Stimulated activated CD4-positive, alpha-beta T cell treated with anti-CD3 and anti-CD28 coated beads, TNF-alpha, amount 100 ng/mL, for 24 hours (primary cell): ENCODE results near the gene GPR4.
"Not testable (repeated sequence)": the region's sequence is repeated elsewhere in the genome, so short reads cannot be mapped to it uniquely, and the experiment has no call there.

ENCODE experiments used
- DNase-seq, 3 experiments: peaks; one replicate each; pipeline ENCODE4 v3.0.0-alpha.2; 2020; ENCODE audit warnings: low read depth in 3 of 3

The GPR4 gene

GRCh38 chr19:45623984-45624383, 22.0 kb upstream of the GPR4 start:
- no peak for DNase-seq

DNA sequence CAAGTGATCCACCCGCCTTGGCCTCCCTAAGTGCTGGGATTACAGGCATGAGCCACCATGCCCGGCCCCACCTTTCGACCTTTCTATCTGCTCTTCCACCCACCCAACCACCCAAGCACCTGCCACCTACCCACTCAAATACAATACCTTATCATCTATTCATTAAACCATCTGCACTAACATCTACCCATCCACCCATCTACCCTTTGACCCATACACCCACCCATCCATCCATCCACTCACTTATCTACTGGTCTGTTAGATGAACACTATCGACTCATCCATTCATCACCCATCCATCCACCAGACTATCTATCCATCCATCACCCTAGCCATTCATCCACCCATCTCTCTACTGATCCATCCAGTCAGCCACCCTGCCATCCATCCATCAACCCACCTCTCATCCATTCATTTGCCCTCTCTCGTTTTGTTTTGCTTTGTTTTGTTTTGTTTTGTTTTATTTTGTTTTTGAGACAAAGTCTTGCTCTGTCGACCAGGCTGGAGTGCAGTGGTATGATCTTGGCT, 20.0 kb upstream of the GPR4 start:
- no peak for DNase-seq

- no peak for DNase-seq
Measured at GRCh38 chr19:45621389-45621788, 19.4 kb upstream of the GPR4 start.

- no peak for DNase-seq
Measured at GRCh38 chr19:45616704-45617017, 14.6 kb upstream of the GPR4 start.

DNA sequence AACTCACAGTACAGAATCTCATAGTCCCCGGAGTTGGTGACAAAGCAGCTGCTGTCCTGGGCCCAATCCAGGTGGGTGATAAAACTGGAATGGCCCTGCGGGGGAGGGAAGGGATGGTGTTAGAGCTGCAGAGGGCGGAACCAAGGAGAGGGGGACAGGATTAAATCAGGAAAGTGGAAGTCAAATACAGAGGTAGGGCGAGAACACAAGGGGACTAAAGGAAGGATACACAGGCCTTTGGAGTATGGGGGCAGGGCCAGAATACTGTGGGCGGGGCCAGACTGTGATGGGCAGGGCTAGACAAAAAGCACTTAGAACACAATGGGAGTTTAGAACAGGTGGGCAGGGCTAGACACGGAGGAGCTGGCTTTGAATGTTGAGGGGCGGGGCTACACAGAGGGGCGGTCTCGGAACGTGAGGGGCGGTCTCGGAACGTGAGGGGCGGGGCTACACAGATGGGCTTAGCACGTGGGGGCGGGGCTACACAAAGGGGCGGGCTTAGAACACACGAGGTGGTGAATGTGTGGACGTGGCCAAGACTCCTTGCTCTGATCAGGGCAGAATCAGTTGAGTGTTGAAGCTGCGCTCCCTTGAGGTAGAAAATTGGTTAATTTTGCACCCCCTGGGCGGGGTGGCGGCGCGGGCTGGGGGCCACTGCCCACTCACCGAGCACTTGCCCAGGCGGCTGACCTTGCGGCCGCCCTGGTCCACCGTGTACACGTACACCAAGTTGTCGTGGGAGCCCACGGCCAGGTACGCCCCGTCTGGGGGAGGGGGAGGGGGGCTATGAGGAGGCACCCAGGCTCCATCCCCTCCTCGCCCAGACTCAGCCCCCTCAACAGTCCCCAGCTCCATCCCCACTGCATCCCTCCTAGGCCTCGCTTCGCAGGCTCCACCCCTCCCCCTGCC, 14.0 kb upstream of the GPR4 start:
- peak; percentile 51 to 86 (median 65) for DNase-seq

GRCh38 chr19:45615056-45615455, 13.0 kb upstream of the GPR4 start:
- DNase-seq, result not testable (repeated sequence)

DNA sequence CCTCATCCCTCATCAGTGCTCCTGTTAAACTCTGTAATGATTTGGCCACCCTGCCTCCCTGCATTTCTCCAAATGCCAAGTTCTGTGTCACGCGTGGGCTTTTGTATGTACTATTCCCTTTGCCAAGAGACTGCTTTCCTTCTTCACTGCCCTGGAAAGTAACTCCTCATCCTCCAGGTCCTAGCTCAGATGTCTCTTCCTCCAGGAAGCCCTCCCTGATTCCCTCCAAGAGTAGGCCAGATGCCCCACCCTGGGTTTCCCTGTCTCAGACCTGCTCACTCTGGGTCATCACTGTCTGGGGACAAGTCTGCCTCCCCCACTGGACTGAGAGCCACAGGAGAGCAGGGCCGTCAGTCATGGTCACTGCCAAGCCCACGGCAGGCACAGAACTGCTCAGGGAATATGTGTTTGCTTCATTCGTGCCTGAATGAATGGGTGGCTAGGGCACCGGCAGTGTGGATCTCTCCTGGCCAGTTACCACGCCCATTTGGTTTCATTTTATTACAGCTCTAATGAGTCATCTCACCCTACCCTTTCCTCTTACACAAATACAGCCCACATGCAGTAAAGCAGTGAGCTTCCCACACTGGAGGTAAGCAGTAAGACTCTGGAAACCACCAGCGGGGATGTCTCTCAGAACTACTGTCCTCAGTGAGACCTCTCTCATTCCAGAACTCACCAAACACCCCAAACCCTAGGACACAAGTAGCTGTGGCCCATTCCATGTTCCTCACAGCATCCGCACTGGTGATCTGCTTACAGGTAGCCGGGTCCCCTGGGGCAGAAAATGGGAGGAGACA, 12.1 kb upstream of the GPR4 start:
- DNase-seq, result peak in 2 of 3 experiments; percentile 12 to 54

- no peak for DNase-seq
Measured at GRCh38 chr19:45608948-45609347, 6.9 kb upstream of the GPR4 start.

DNA sequence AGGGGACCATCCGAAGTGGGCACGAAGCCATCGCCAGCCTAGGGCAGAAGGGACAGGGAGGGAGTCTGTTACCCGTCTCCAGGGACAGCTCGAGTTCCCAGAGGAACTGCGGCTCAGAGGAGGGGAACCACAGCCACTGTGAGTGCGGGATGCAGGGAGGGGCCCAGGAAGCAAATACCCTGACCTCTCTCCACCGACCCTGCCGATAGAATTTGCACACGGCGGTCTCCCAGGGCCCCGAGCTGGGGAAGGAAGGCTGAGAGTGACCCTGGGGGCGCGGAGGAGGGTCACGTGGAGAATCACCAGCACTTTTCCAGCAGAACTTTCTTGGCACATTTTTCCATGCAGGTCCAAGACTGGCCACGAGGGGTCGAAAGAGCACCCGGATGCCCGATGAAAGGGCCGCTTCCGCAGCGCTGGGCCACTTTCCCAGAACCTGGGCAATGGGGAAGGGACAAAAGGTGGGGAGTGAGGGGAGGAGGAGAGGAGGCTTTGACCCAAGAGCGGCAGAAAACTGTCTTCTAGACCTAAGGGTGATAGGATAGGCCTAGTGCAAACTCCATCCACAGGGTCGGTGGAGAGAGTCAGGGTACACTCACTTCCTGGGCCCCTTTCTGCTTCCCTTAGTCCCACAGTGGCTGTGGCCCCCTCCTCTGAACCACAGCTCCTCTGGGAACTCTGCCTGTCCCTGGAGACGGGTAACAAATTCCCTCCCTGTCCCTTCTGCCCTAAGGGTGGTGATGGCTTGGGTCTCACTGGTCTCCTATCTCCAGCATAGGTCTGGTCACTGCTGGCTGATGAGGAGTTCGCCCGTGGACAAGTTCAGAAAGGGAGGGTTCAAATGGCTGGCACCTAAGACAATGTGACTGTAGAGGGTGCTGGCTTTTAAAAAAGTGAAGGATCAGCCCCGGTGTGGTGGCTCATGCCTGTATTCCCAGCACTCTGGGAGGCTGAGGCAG, 5.3 kb upstream of the GPR4 start:
- peak in 1 of 3 experiments; percentile 38 for DNase-seq

GRCh38 chr19:45601115-45601514, 897 bp downstream of the GPR4 start:
- DNase-seq, result no peak

DNA sequence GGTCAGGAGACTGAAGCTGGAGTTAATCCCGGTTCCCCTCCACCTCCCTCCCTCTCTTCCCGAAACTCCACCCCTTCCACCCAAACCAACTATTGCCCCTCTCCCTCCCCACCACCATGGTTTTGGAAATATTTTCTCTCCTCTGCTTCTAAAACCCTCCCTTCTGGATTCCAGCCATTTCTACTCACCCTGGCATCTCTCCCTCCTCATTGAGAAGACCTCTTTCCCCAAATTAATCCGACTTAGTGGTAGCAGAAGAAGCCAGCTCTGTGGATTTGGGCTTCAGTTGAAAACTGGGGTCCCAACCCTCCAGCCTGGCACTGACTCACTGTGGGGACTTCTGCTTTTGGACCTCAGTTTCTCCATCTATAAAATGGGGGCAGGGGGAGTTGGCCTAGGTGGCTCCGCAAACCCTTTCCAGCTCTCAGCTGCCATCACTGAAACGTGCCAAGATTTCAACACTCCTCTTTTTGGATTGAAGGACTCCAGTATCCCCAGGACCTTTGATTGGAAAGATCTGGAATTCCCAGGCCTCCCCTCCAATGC, 1.6 kb downstream of the GPR4 start:
- no peak for DNase-seq

DNA sequence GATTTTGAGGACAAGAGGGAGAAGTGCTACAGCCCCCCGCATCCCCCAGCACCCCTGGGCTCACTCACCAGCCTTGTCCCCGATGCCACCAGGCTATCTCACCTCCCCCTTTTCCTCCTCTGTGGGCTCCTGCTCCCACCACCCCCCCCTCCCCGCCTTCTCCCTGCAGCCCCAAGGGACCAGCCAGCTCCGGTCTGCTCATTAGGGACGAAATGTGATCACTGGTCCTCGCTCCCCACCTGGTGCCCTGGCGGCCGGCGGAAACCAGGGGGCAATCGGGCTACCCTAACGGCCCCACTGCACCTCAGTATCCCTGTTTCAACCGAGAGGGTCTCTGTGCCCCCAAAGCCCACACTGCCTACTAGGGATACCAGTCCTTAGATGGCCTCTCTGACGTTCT, 2.7 kb downstream of the GPR4 start:
- DNase-seq, result no peak

DNA sequence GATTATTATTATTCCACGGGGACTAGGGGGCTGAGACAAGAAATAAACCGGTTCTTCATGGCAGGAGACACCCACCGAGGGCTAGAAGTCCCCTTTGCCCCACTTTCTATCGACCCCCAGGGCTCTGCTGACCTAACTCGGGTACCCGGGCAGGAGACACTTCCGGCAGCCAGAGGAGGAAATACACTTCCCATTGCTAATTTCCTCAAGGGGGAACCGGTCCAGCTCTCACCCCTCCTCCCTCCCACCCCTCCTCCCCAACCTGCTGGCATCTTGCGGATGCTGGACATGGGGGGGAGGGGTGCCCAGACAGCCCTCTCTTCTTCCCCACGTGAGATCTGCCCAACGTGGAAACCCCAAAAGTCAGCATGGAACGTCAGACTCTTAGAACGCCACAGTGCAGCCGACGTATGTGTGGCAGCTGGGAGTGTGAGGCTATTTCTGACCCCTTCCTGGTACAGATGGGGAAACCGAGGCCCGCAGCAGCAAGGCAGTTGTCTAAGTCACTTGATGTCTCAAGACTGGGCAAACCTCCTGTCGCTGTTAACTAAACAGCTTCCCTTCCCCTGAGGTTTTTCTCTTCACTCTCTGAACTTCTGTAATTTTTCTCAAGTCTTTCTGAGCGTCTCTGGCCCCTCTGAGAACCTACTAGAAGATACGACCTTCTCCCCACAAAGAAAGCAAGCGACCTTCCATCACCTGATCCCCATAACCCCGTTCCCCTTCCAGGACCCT, 3.6 kb downstream of the GPR4 start:
- no peak for DNase-seq

DNA sequence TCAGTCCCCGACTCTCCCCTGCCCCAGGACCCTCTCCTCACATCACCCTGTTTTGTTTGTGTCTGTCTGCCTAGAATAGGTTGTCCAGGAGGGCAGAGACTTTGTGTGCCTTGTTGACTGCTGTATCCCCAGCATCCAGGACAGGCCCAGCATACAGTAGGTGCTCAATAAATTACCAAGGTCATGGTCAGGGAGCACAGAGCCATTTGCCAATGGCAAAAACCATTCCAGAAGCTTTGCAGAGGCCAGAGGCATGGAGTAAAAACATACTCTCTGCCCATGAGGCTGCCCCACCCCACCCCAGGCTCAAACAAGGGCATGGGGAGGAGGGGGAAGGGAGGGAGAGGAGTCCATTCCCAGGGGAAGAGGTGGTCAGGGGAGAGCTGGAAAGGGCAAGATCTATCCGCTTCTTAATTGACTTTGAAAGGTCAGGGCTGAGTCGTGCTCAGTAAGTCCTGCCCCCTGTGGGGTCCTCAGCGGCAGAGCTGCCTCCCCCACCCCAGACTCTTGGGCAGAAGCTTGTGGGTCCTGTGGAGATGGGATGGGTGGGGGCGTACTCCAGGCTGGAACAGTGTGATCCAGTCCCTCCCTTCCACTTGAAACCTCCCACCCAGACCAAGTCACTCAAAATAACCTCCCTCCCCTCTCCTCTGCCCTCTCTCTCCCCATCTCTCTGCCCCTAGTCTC, 4.4 kb downstream of the GPR4 start:
- DNase-seq, result no peak

DNA sequence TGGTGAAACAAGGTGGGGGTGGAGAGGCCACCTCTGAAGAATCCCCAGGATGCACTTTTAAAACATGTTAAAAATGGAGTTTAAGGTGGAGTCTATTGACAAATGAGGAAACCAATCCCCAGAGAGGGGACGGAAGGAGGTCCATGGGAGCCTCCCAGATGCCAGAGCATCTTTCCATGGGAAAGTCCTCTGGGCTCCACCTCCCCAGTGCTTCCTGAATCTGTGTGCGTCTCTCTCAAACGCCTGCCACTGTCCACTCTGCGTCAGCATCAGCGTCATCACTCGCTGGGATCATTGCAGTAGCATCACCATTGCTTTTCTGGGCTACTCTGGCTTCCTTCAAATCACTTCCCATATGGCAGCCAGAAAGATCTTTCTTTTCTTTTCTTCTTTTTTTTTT, 6.2 kb downstream of the GPR4 start:
- no peak for DNase-seq

- no peak for DNase-seq
Measured at GRCh38 chr19:45593520-45593919, 8.5 kb downstream of the GPR4 start.

DNA sequence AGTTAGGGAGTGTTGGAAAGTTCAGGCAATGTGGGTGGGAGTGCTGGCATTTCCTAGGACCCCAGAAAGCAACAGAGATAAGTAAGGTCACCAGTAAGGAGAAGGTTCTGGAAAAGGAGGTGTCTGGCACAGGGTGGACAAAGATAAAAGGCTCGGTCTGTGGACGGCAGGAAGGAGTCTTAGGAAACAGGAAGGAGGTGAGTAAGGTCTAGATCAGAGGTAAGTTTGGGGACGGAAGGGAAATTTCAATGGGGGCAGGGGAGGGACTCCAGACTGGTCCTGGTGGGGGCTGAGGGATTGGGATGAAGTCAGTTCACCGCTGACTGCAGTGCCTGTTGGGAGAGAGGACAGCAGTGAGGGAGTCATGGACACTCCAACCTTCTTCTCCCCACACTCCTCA, 9.6 kb downstream of the GPR4 start:
- no peak for DNase-seq

GRCh38 chr19:45591638-45592005, 10.4 kb downstream of the GPR4 start:
- DNase-seq, result no peak

DNA sequence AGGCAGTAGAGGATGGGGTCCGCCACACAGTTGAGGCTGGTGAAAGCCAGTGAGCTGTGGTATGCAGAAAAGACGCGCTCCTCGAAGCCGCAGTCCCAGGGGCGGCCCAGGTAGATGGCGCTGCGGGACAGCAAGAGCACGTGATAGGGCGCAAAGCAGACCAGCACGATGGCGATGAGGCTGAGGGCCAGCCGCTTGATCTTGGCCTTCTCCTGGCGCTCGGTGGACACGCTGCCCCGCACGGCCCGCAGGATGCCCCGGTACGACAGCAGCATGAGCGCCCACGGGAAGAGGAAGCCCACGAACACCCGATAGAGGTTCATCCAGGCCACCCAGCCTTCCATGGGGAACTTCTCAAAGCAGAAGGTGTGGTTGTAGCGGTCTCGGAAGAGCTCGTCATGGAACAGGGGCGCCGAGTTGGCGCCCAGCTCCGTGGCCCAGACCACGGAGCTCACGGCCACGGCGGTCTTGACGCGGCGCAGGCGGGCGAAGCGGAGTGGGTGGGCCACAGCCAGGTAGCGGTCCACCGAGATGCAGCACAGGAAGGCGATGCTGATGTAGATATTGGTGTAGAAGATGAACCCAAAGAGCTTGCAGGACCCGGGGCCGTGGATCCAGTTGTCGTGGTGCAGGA, 10.9 kb downstream of the GPR4 start:
- peak in 2 of 3 experiments; percentile 27 to 53 for DNase-seq
